C4-2B (cell line): ENCODE results near the gene ACOT2.

Source experiments
- CTCF ChIP-seq: fragments of 450-650 bp; conservative IDR thresholded peaks from 2 replicates; pipeline ENCODE4 v1.5.1; 2017; ENCODE audit warnings: mild to moderate bottlenecking
- ZFX ChIP-seq: fragments of 450-650 bp; IDR thresholded peaks from 2 replicates; pipeline ENCODE4 v1.6.1; 2017

GRCh38 chr14:73567358-73567757, 1.7 kb upstream of the ACOT2 start:
- TF ChIP-seq CTCF: no peak
- no peak for TF ChIP-seq ZFX
